Tibial artery (tissue), 4 donors: ENCODE measurements around the gene KCNK18.
A peak's percentile ranks its signal among the peaks of the same experiment; 100 is the strongest.

ENCODE experiments used
- DNase-seq, 2 donors: peaks; one replicate each; pipeline ENCODE4 v3.0.0-alpha.2; 2019
- H3K27ac ChIP-seq, 2 donors: fragments of 200-600 bp; sonication (generic) in 1 of 2; 1 replicate in 1 of 2; 2 replicates in 1 of 2; pipeline ENCODE4 v1.5.1; 2018 to 2019; ENCODE audit warnings: mild to moderate bottlenecking in 1 of 2
- H3K27me3 ChIP-seq, 2 donors: fragments of 200-600 bp; sonication (generic) in 1 of 2; one replicate each; pipeline versions ENCODE4 v1.5.1 to v1.6.0; 2016 to 2019
- H3K36me3 ChIP-seq, 3 donors: fragments of 200-600 bp; sonication (generic) in 2 of 3; one replicate each; pipeline ENCODE4 v1.5.1; 2016 to 2019; ENCODE audit warnings: mild to moderate bottlenecking in 2 of 3
- H3K4me1 ChIP-seq, 4 donors: fragments of 200-600 bp; sonication (generic) in 2 of 4; 1 replicate in 3 of 4; 2 replicates in 1 of 4; pipeline ENCODE4 v1.5.1; 2016 to 2019
- H3K4me3 ChIP-seq, 2 donors: fragments of 200-600 bp; sonication (generic) in 1 of 2; 1 replicate in 1 of 2; 2 replicates in 1 of 2; pipeline ENCODE4 v1.5.1; 2018 to 2019; ENCODE audit warnings: mild to moderate bottlenecking in 2 of 2
- H3K9me3 ChIP-seq, 3 donors: fragments of 200-600 bp; sonication (generic) in 1 of 3; one replicate each; pipeline ENCODE4 v1.5.1; 2016 to 2019
- intact Hi-C: fragments of 100-400 bp; cut with DNase I; formaldehyde crosslinking; loops from one replicate; pipeline ENCODE4 v1.15.0; 2023; ENCODE audit warnings: low total_unique reads
- TF ChIP-seq, protein P1 (sequence below), 2 experiments: fragments of 200-600 bp in 1 of 2; fragments of 450-650 bp in 1 of 2; IDR thresholded peaks; one replicate each; pipeline ENCODE4 v1.5.1; 2017 to 2019; ENCODE audit warnings: antibody characterized with exemption in 2 of 2, mild to moderate bottlenecking in 1 of 2, moderate library complexity in 1 of 2

Gene KCNK18

GRCh38 chr10:117164592-117165537 lies 32.4 kb upstream of the KCNK18 start:
- intact Hi-C loops, result no loop called here
- H3K4me3 ChIP-seq, result peak overlapping the region in 1 of 2 donors; percentile 40

DNA sequence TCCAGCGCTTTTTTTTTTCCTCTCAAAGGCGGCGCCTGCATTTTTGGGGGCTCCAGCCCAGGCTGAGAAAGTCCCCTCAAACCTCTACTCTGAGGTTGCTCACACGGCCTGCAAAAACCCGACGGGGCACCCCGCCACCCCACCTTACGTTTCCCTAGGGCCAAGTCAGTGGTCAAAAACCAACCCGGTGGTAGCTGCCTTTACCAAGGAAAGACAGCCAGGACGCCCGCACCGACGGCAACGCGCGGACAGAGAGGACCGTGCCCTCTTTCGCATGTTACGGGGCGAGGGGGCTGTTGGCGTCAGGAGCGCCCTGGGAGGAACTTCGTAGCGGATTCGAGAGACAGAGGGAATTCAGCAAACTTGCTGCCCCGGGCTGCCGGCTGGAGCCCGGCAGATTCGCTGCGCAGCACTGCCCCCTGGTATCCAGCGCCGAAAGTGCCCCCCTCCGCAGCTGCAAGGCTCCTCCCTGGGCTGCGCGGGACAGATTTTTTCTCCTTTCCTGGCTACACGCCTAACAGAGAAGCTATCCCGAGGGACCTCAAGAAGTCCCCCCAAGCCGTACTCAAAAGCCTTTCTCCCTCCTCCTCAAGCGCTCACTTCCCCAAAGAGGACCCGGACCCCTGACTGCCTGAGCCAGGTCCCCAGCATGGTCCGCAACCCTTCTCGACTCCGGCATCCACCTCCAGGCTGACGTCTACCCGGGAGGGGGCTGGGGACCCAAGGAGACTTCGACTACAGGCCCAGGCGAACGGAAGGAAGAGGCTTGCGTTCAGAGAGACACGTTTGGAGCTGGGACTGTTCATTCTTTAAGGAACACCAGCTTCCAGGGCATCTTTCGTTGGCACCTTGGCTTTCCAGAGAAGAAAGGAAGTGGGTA lies 31.5 kb upstream of the KCNK18 start:
- peak in 1 of 2 donors; percentile 65 for DNase-seq
- Histone ChIP-seq H3K4me1 (peaks cover 0 to 52% (median 39%) of the 10 kb centered on the region in 4 donors), H3K27ac (no peak overlapping the region), H3K4me3 (peak overlapping the region in 1 of 2 donors; percentile 40), H3K36me3 (no peaks in the 10 kb centered on the region), H3K9me3 (no peaks in the 10 kb centered on the region), H3K27me3 (peaks cover 3 to 99% of the 10 kb centered on the region in 2 donors)
- intact Hi-C loops, result no loop called here
- TF ChIP-seq, protein P1, sequence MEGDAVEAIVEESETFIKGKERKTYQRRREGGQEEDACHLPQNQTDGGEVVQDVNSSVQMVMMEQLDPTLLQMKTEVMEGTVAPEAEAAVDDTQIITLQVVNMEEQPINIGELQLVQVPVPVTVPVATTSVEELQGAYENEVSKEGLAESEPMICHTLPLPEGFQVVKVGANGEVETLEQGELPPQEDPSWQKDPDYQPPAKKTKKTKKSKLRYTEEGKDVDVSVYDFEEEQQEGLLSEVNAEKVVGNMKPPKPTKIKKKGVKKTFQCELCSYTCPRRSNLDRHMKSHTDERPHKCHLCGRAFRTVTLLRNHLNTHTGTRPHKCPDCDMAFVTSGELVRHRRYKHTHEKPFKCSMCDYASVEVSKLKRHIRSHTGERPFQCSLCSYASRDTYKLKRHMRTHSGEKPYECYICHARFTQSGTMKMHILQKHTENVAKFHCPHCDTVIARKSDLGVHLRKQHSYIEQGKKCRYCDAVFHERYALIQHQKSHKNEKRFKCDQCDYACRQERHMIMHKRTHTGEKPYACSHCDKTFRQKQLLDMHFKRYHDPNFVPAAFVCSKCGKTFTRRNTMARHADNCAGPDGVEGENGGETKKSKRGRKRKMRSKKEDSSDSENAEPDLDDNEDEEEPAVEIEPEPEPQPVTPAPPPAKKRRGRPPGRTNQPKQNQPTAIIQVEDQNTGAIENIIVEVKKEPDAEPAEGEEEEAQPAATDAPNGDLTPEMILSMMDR (IDR thresholded peaks at IDR 0.05), result peak; percentile 42 to 43

More at GRCh38 chr10:117164592-117165537, 32.4 kb upstream of the KCNK18 start:
- TF ChIP-seq, protein P1 (IDR thresholded peaks at IDR 0.05), result no peak
- no peak for DNase-seq
- H3K27me3 ChIP-seq, result peaks cover 3 to 100% of the 10 kb centered on the region in 2 donors
- H3K27ac ChIP-seq, result no peak overlapping the region
- no peaks in the 10 kb centered on the region for H3K36me3 ChIP-seq
- peaks cover 0 to 52% (median 39%) of the 10 kb centered on the region in 4 donors for H3K4me1 ChIP-seq
- no peaks in the 10 kb centered on the region for H3K9me3 ChIP-seq

- Histone ChIP-seq H3K36me3 (no peaks in the 10 kb centered on the region), H3K4me1 (peaks cover 0 to 52% (median 39%) of the 10 kb centered on the region in 4 donors), H3K27ac (no peak overlapping the region), H3K27me3 (peaks cover 3 to 99% of the 10 kb centered on the region in 2 donors), H3K4me3 (no peak overlapping the region), H3K9me3 (no peaks in the 10 kb centered on the region)
- no peak for DNase-seq
- TF ChIP-seq, protein P1 (IDR thresholded peaks at IDR 0.05), result no peak
- intact Hi-C loops, result no loop called here
These were observed 30.6 kb upstream of the KCNK18 start for GRCh38 chr10:117166418-117167345.

DNA sequence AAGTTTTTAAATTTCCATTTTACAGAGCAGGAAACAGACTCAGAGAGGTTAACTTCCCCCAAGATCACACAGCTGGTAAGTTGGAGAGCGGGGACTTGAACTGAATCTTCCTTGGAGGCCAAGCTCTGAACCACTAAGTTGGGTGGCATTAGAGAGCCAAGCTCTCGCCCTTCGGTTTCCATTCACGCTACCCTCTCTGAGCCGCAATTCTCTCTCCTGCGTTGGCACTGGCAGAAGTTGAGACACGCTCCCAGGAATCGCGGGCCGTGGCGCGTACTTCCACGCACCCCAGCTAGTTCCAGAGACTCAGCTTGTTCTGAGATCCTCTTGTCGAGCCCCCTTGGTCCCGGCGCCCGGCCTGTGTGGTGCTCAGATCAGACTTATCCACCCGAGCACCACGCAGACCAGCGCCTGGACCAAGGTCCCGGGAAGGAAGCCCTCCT lies 29.9 kb upstream of the KCNK18 start:
- DNase-seq, result no peak
- Histone ChIP-seq H3K27me3 (peaks cover 3 to 99% of the 10 kb centered on the region in 2 donors), H3K4me3 (no peak overlapping the region)

More for the DNA sequence above, 29.9 kb upstream of the KCNK18 start:
- TF ChIP-seq, protein P1 (IDR thresholded peaks at IDR 0.05), result no peak
- H3K9me3 ChIP-seq, result no peaks in the 10 kb centered on the region
- no peaks in the 10 kb centered on the region for H3K36me3 ChIP-seq
- no peak overlapping the region for H3K27ac ChIP-seq
- intact Hi-C loops, result no loop called here
- peaks cover 0 to 48% (median 37%) of the 10 kb centered on the region in 4 donors for H3K4me1 ChIP-seq
